ENCODE data around the gene SULT2B1. TPM values are rescaled to one million over a fixed set of nuclear protein-coding genes. Genes with fewer than 3 reads are reported as not detected.

SULT2B1 gene
- total RNA-seq, 1 donor from 2014 or later = 14.4 TPM

GRCh38 chr19:48632692-48633147 is 80.7 kb downstream of the SULT2B1 start:
- Histone ChIP-seq H3K36me3 (peaks cover 49% of the 10 kb centered on the region), H3K4me1 (peaks cover 73% of the 10 kb centered on the region), H3K27ac (peak overlapping the region; percentile 96), H3K27me3 (ENCODE audit: low read depth) (no peaks in the 10 kb centered on the region), H3K4me3 (no peak overlapping the region), H3K9me3 (no peaks in the 10 kb centered on the region)
- intact Hi-C loops (cut with DNase I) = no loop called here
- ATAC-seq = no peak
- DNase-seq = no peak
- TF ChIP-seq, protein P1, sequence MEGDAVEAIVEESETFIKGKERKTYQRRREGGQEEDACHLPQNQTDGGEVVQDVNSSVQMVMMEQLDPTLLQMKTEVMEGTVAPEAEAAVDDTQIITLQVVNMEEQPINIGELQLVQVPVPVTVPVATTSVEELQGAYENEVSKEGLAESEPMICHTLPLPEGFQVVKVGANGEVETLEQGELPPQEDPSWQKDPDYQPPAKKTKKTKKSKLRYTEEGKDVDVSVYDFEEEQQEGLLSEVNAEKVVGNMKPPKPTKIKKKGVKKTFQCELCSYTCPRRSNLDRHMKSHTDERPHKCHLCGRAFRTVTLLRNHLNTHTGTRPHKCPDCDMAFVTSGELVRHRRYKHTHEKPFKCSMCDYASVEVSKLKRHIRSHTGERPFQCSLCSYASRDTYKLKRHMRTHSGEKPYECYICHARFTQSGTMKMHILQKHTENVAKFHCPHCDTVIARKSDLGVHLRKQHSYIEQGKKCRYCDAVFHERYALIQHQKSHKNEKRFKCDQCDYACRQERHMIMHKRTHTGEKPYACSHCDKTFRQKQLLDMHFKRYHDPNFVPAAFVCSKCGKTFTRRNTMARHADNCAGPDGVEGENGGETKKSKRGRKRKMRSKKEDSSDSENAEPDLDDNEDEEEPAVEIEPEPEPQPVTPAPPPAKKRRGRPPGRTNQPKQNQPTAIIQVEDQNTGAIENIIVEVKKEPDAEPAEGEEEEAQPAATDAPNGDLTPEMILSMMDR (IDR thresholded peaks at IDR 0.05) = no peak

- no peak for DNase-seq
- H3K27ac ChIP-seq = peak overlapping the region; percentile 96
- peak overlapping the region; percentile 84 for H3K4me3 ChIP-seq
- H3K36me3 ChIP-seq = peaks cover 44% of the 10 kb centered on the region
- TF ChIP-seq, protein P1 (IDR thresholded peaks at IDR 0.05) = no peak
- peaks cover 75% of the 10 kb centered on the region for H3K4me1 ChIP-seq
- ATAC-seq = no peak
- H3K9me3 ChIP-seq = no peaks in the 10 kb centered on the region
- H3K27me3 ChIP-seq (ENCODE audit: low read depth) = no peaks in the 10 kb centered on the region
- intact Hi-C loops (cut with DNase I) = no loop called here
Measured at GRCh38 chr19:48633148-48634035, 81.4 kb downstream of the SULT2B1 start.

DNA sequence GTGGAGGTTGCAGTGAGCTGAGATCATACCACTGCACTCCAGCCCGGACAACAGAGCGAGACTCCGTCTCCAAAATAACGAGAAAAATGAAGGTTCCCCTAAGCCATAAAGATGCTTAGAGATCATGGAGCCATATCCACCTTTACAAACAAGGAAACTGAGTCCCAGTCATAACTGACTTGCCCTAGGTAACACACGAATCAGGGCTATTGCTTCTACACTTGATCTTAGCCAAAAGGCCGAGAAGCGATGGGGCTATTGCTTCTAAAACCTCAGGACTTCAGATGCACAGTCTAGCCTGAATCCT is 82.0 kb downstream of the SULT2B1 start:
- intact Hi-C loops (cut with DNase I) = no loop called here
- H3K4me1 ChIP-seq = peaks cover 80% of the 10 kb centered on the region
- DNase-seq (no peak), ATAC-seq (no peak)
- H3K27me3 ChIP-seq (ENCODE audit: low read depth) = no peaks in the 10 kb centered on the region
- no peaks in the 10 kb centered on the region for H3K9me3 ChIP-seq
- H3K36me3 ChIP-seq = peaks cover 41% of the 10 kb centered on the region
- peak overlapping the region; percentile 96 for H3K27ac ChIP-seq
- TF ChIP-seq, protein P1 (IDR thresholded peaks at IDR 0.05) = no peak
- peak overlapping the region; percentile 84 for H3K4me3 ChIP-seq

- ATAC-seq (peak; percentile 68 to 74), DNase-seq (peak; percentile 98)
- intact Hi-C loops (cut with DNase I) = no loop called here
- no peaks in the 10 kb centered on the region for H3K27me3 ChIP-seq (ENCODE audit: low read depth)
- H3K4me3 ChIP-seq = peak overlapping the region; percentile 84
- H3K4me1 ChIP-seq = peaks cover 75% of the 10 kb centered on the region
- TF ChIP-seq, protein P1 (IDR thresholded peaks at IDR 0.05) = no peak
- peak overlapping the region; percentile 96 for H3K27ac ChIP-seq
- peaks cover 37% of the 10 kb centered on the region for H3K36me3 ChIP-seq
- H3K9me3 ChIP-seq = no peaks in the 10 kb centered on the region
Measured at GRCh38 chr19:48634424-48635262, 82.7 kb downstream of the SULT2B1 start.

- intact Hi-C loops (cut with DNase I) = no loop called here
- TF ChIP-seq, protein P1 (IDR thresholded peaks at IDR 0.05) = no peak
- peak; percentile 78 for DNase-seq
Measured at GRCh38 chr19:48635263-48635965, 83.4 kb downstream of the SULT2B1 start.

More at GRCh38 chr19:48635263-48635965, 83.4 kb downstream of the SULT2B1 start:
- H3K4me1 ChIP-seq = peaks cover 67% of the 10 kb centered on the region
- peak overlapping the region; percentile 84 for H3K4me3 ChIP-seq
- H3K27me3 ChIP-seq (ENCODE audit: low read depth) = no peaks in the 10 kb centered on the region
- H3K9me3 ChIP-seq = no peaks in the 10 kb centered on the region
- H3K27ac ChIP-seq = peak overlapping the region; percentile 96
- ATAC-seq = peak; percentile 66 to 67
- peaks cover 30% of the 10 kb centered on the region for H3K36me3 ChIP-seq
